ENCODE measurements around the gene FAM221B. TPM values are rescaled to one million over a fixed set of nuclear protein-coding genes. Genes with fewer than 3 reads are reported as not detected.

FAM221B gene, protein sequence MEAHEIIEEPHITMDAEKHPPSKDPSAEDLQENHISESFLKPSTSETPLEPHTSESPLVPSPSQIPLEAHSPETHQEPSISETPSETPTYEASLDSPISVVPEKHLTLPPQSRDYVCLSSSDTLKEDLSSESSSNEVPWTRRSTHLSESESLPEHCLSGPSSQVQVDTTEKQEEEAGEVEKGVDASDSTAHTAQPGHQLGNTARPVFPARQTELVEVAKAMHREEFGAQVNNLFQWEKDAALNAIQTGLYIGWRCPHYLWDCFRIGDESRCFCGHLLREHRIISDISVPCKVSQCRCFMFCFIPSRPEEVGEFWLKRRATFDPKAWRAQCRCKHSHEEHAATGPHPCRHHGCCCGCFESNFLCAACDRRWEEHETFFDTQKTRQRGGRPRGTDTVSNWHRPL
- total RNA-seq = not detected

DNA sequence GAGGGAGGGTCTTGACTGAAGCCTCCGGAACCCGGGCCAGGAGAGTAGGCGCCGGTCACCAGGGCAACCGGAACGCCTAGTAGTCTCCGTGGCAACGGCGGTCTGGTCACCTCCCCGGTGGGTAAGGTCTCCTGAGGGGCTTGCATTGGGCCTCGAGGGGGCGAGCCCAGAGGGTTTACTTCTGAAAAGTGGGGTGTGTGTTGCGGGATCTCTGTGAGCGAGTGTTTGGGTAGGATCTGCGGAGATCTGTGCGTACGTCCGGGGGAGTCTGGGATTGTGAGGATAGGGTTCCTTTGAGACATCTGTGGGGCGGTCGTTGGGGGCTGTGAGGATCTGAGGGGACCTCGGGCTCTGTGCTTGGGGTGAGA is at the start of gene FAM221B:
TSS of gene FAM221B (minus strand) at position 17 of the 368 bp plus-strand sequence. CDS start 2,571 bp downstream, outside the sequence.
- Mint-ChIP-seq H3K27ac (peak within 1 kb of the TSS; percentile 76 to 93), H3K36me3 (no peaks in the 10 kb centered on the region), H3K9me3 (no peaks in the 10 kb centered on the region)
- DNase-seq (ENCODE audit: low spot score in 2 of 2) = no peak
- no peak for ATAC-seq

DNA sequence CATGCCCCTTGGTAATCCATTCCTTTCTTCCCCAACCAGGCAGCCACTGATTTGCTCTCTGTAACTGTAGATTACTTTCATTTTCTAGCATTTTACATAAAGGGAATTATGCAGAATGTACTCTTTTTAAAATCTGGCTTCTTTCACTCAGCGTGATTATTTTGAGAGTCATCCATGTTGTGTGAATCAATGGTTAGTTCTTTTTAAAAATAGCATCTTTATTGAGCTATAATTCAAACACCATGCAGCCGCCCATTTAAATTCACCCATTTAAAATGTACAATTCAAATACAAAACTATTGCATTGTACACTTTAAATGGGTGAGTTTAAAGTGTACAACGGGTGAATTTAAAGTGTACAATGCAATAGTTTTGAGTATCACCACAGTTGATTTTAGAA is 44.0 kb upstream of the FAM221B start:
- H3K36me3 Mint-ChIP-seq = peaks cover 2 to 3% of the 10 kb centered on the region in 2 donors
- DNase-seq (ENCODE audit: low spot score in 2 of 2) = no peak
- no peak overlapping the region for H3K27ac Mint-ChIP-seq
- H3K9me3 Mint-ChIP-seq = peaks cover 3% of the 10 kb centered on the region in 2 donors
- no peak for ATAC-seq

DNA sequence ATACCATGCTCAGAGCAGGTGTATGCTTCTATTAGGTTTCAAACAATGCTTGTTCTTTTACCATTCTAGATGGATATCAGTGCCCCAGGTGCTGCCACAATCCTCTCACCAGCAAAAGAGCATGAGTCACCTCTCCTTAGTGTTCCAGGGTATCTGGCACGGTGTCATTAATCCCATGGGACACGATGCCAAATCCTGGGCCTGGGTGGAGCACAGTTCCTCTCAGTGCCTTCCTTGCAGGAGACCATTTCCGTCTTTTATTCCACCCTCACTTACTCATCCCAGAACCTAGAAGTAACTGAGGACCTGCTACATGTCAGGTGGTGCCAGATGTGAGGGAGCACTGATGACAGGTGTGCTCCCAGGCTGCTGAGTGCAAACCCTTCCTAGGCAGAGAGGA is 43.0 kb upstream of the FAM221B start:
- Mint-ChIP-seq H3K27ac (no peak overlapping the region), H3K9me3 (no peaks in the 10 kb centered on the region), H3K36me3 (no peaks in the 10 kb centered on the region)
- ATAC-seq (no peak), DNase-seq (ENCODE audit: low spot score in 2 of 2) (no peak)

DNA sequence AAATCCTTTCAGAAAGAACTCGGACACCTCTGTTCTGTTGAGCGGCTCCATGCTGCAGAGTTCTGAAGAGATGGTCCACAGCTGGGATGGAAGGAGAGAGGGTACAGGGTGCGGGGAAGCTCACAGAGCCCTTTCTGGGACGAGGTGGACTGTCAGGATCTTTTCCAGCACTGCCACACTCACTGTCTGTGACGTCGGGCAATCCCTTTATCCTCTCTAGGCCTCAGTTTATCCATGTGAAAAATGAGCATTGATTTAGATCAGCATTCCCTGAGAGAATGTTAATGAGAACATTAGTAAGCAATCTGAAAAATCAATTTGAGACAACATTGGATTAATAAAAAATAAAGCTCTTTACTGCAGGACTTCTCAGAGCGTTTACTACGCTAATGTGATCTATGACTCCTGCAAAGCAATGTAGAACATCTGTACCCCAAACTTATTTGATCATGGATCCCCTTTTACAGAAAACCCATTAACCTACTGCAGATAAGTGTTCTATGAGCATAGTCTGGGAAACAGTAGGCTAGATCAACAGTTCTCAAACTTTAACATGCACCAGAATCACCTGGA is 41.9 kb upstream of the FAM221B start, which contains the start of gene OR13J1:
TSS of gene OR13J1 (minus strand) at position 51 of the 573 bp plus-strand sequence. CDS start at position 51, 0 bp downstream.
- H3K9me3 Mint-ChIP-seq = no peaks in the 10 kb centered on the region
- ATAC-seq = no peak
- DNase-seq (ENCODE audit: low spot score in 2 of 2) = no peak
- no peaks in the 10 kb centered on the region for H3K36me3 Mint-ChIP-seq
- no peak within 1 kb of the TSS for H3K27ac Mint-ChIP-seq

DNA sequence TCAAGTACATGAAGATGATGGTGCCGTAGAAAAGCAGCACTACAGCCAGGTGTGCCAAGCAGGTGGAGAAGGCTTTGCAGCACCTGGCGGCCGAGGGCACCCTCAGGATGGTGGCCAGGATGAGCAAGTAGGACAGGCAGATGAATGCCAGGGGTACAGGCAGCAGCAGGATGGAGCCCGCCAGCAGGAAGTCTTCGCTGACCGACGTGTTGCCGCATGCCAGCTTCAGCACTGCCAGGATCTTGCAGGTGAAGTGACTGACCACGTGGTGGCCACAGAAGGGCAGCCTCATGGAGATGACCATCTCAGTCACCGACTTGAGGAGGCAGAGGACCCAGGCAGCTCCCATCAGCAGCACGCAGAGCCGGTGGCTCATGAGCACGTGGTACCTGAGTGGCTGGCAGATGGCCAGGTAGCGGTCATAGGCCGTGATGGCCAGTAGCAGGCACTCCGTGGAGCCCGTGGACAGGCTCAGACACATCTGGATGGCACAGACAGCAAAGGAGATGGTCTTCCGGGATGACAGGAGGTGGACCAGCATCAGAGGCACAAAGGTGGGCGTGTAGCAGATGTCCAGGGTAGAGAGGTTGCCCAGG is 41.2 kb upstream of the FAM221B start:
- no peaks in the 10 kb centered on the region for H3K36me3 Mint-ChIP-seq
- H3K9me3 Mint-ChIP-seq = no peaks in the 10 kb centered on the region
- no peak for ATAC-seq
- no peak overlapping the region for H3K27ac Mint-ChIP-seq
- no peak for DNase-seq (ENCODE audit: low spot score in 2 of 2)

DNA sequence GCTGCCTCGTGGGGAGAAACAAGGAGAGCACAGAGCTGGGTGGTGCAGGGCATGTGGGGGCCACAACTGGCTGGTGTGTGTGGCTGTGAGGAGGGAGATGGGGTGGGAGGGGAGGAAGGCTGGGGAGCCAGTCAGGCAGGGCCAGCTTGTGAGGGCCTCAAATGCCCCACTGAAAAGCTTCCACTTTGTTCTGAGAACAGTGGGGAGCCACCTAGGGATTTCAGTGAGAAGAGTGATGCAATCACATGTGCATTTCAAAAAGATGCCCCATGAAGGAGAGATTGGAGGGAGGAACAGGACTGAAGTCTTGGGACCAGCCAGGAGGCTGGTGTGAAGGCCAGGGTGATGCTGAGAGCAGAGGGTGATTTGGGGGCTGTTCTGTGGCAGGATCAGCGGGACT is 40.4 kb upstream of the FAM221B start:
- DNase-seq (ENCODE audit: low spot score in 2 of 2) (no peak), ATAC-seq (no peak)
- no peak overlapping the region for H3K27ac Mint-ChIP-seq
- H3K36me3 Mint-ChIP-seq = no peaks in the 10 kb centered on the region
- no peaks in the 10 kb centered on the region for H3K9me3 Mint-ChIP-seq

DNA sequence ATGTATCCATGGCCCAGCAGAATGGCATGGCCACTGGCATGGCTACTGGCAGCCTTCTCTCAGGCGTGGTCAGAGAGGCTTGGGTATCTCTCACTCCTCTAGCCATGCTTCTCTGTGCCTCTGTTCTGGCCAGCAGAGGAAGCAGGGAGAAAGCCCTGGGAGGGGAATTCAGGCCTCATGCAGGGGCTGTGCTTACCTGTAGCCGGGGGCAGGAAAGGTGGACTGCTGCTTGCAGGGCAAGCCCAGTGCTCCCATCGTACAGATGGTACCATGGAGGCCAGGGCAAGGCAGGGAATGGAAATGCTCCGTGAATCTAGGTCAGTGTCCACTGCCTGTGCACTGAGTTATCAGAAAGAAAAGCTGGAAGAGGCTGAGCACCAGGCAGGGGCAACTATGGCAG is 39.0 kb upstream of the FAM221B start:
- H3K27ac Mint-ChIP-seq = no peak overlapping the region
- H3K9me3 Mint-ChIP-seq = no peaks in the 10 kb centered on the region
- DNase-seq (ENCODE audit: low spot score in 2 of 2) (no peak), ATAC-seq (no peak)
- H3K36me3 Mint-ChIP-seq = no peaks in the 10 kb centered on the region

DNA sequence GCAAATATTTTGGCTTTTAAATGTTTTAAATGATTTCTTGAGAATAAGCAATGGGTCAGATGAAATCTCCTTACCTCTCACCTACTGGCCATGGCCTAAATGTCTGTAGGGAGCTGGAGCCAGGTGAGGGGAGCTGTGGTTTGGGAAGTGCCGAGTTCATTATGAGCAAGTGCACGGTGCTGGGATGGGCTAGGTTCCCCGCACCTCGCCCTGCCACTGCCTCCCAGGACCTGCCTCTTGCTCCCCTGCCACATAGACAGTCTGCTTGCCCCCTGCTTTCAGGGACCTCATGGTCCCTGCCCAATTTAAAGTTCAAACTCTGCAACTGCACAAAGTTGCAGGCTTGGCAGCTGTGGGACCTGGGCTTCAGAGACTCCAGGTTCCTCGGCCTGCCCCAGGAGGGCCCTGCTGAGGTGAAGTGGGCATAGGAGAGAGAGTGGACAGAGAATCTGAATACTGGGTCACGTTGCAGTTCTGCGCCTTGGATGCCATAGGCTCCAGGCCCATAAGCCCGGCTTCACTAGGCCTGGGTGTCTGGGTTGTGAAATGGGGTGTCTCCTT is 36.2 kb upstream of the FAM221B start:
- Mint-ChIP-seq H3K36me3 (no peaks in the 10 kb centered on the region), H3K27ac (no peak overlapping the region), H3K9me3 (no peaks in the 10 kb centered on the region)
- no peak for ATAC-seq
- no peak for DNase-seq (ENCODE audit: low spot score in 2 of 2)

DNA sequence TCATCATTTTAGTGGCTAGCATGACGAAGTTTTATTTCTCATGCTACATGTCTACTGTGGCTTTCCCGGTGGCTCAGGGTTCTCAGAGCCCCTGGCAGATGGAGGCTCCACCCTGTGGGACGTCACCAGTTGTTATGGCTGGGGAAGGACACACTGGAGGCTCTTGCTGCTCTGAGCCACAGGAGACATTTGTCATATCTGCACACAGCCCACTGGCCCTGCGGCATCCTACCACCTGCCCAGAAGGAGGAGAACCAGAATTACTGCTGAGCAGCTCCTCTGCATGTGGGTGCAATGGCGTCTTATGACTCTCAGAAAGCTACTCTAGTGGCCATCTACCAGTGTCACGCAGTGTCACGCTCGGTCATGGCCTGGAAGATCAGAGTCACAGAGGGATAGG is 35.1 kb upstream of the FAM221B start:
- Mint-ChIP-seq H3K9me3 (no peaks in the 10 kb centered on the region), H3K36me3 (no peaks in the 10 kb centered on the region), H3K27ac (no peak overlapping the region)
- ATAC-seq (no peak), DNase-seq (ENCODE audit: low spot score in 2 of 2) (no peak)

DNA sequence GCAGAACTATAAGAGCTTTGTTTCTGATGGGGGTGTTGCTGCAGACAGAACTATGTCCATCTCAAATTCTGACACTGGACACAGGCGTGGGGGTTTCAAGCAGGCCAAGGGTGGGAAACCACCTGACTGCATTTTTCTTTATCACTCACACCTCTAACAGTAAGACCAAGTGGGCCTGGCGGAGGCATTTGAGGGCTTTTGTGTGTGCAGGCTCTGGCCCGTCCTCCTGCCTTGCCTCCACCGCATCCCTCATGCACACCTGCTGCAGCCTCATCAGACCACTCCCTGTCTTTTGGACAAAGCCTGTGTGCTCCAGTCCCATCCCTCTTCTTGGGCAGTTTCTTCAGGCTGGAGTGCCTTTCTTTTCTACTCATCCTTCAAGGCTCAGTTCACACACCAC is 33.8 kb upstream of the FAM221B start:
- no peak for ATAC-seq
- H3K27ac Mint-ChIP-seq = no peak overlapping the region
- H3K36me3 Mint-ChIP-seq = no peaks in the 10 kb centered on the region
- no peak for DNase-seq (ENCODE audit: low spot score in 2 of 2)
- H3K9me3 Mint-ChIP-seq = no peaks in the 10 kb centered on the region

DNA sequence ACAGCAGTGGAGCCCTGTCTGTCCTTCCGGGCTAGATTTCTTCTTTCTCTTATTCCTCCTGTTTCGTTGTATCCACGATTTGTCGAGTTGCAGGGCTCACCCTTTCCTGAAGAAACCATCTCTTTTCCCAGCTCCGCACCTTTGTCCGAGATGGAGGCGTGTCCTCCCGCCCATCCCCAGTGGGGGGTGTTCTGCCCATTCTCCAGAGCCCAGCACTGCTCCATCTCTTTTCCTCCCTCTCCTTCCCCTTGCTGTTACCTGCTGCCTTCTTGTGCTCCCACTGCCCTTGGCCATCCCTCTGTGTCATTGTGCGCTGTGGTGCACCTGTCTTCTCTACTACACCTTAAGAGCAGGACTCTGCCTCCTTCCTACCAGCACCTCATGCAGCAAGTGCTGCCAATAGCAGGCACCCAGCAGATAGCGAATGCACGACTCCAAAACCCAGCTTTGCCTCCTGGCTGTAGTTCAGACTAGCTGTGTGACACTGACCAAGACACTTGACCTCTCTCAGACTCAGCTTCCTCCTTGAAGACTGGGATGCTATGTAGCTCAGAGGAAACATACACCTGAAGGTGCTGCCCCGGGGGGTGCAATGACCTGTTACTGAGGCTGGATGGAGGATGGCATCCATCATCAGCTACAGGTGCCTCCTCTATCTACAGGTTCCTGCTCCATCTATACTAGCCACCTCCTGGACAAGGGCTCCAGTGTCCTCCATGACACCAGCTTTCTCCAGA is 32.8 kb upstream of the FAM221B start:
- DNase-seq (ENCODE audit: low spot score in 2 of 2) = peak in 1 of 2 donors; percentile 1
- Mint-ChIP-seq H3K9me3 (no peaks in the 10 kb centered on the region), H3K36me3 (no peaks in the 10 kb centered on the region), H3K27ac (no peak overlapping the region)
- ATAC-seq = no peak

DNA sequence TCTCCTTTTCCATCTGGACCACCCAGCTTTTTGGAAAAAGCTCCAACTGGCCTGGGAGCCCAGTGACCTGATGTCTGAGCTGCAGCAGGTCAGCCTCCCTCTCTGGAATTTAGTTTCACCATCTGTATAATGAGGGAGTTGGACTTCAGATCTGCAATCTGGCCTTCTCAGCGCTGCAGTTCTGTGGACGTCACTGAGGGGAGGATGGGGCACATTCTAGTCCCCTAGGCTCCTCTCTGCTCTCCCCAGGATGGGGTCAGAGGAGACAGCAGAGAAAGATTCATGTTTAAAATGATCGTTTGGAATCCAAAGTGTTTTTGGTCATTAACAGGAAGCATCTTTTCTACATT is 31.4 kb upstream of the FAM221B start:
- DNase-seq (ENCODE audit: low spot score in 2 of 2) (no peak), ATAC-seq (no peak)
- Mint-ChIP-seq H3K9me3 (no peaks in the 10 kb centered on the region), H3K27ac (no peak overlapping the region), H3K36me3 (no peaks in the 10 kb centered on the region)

DNA sequence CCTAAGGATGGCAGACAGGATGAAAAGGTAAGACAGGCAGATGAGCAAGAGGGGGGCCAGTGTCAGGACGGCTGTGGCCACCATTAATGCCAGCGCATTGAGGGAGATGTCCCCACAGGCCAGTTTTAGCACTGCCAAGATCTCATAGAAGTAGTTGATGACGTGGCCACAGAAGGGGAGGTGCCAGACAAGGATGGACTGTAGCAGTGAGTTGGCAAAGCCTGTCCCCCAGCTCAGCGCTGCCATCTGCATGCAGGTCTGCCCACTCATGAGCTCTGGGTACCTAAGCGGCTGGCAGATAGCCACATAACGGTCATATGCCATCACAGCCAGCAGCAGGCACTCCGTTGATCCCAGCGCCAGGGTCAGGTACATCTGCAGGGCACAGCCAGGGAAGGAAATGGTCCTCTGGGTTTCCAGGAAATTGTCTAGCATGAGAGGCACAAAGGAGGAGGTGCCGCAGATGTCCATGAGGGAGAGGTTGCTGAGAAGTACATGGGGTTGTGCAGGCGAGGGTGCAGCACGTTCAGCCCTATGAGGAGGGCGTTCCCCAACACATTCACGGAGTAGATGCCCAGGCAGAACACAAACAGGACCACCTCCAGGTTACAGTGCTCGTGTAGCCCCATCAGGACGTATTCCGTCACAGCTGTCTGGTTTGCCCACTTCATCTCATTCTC is 30.9 kb upstream of the FAM221B start:
- DNase-seq (ENCODE audit: low spot score in 2 of 2) (no peak), ATAC-seq (peak; percentile 43 to 53)
- Mint-ChIP-seq H3K36me3 (no peaks in the 10 kb centered on the region), H3K27ac (peak overlapping the region; percentile 23 to 87), H3K9me3 (no peaks in the 10 kb centered on the region)

DNA sequence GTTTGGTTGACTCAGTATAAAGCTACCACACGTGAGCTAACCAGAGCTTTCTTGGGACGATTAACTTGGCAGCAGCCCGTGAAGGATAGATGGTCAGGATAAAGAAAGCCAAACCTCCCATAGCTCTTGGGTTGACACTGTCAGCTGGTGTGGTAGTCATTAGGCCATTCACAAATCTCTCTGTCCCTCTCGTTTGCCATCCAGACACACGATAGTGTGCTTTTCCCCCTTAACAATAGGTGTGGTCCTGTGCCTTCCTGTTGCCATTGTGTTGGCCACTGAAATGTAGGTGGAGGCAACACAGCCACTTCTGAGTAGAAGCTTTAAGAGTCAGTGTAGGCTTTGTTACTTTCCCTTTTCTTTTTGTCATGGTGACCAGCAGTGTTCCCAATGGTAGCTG is 29.9 kb upstream of the FAM221B start:
- DNase-seq (ENCODE audit: low spot score in 2 of 2) (no peak), ATAC-seq (no peak)
- H3K36me3 Mint-ChIP-seq = no peaks in the 10 kb centered on the region
- H3K9me3 Mint-ChIP-seq = no peaks in the 10 kb centered on the region
- peak overlapping the region in 1 of 2 donors; percentile 23 for H3K27ac Mint-ChIP-seq

DNA sequence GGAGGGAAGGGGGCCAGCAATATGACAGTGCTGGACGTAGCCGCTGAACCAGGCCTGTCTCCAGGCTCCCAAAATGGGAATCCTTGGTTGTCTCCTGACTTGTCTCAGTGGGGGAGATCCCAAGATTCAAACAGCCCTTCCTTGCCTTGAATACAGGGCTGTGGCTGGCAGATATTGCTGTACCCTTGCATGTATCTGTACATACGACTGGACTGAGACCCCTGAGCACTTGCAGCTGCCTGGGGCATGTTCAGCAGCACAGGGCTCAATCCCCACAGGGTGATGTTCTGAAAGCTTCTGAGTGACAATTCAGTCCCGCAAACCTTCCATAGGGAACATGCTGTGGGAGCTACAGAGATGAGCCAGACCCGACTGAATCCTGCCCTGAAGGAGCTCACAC is 28.4 kb upstream of the FAM221B start:
- Mint-ChIP-seq H3K36me3 (no peaks in the 10 kb centered on the region), H3K9me3 (no peaks in the 10 kb centered on the region), H3K27ac (no peak overlapping the region)
- ATAC-seq (no peak), DNase-seq (ENCODE audit: low spot score in 2 of 2) (no peak)

DNA sequence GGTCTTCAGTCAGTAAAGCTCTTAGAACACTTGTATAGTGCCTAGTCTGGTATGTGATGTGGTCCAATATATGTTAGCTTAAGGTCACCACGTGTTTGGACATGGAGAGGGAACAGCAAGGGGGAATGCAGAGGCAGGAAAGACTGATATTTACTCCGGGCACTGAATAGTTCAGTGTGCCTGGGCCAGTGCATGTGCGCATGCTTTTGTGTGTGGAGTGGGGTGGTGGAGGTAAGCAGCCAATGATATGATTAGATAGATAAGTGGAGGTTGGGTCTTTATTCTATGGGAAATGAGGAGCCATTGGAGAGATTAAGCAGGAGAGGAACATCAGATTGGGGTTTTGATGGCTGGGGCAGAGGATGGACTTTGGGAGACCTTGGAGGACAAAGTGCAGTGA is 27.7 kb upstream of the FAM221B start:
- Mint-ChIP-seq H3K9me3 (no peaks in the 10 kb centered on the region), H3K36me3 (no peaks in the 10 kb centered on the region), H3K27ac (no peak overlapping the region)
- DNase-seq (ENCODE audit: low spot score in 2 of 2) (no peak), ATAC-seq (no peak)

Data from activated naive CD4-positive, alpha-beta T cell treated with anti-CD3 and anti-CD28 coated beads, Interleukin-2, amount 50 U/mL, for 72 hours (primary cell).